Prostate gland (tissue), 2 donors: Measurements from ENCODE around the gene TBC1D16. TPM values are rescaled to one million over a fixed set of nuclear protein-coding genes. Genes with fewer than 3 reads are reported as not detected.

Experiments
- DNase-seq: peaks from one replicate; pipeline ENCODE4 v3.0.0-alpha.2; 2019; ENCODE audit warnings: low spot score
- H3K27ac ChIP-seq, 2 donors: fragments of 200-600 bp; sonication (generic); 2 replicates each; pipeline ENCODE4 v1.5.1; 2017 to 2019
- H3K27me3 ChIP-seq: fragments of 200-600 bp; sonication (generic); replicated peaks from 2 replicates; pipeline ENCODE4 v1.5.1; 2019; ENCODE audit not compliant: insufficient read depth
- H3K36me3 ChIP-seq, 2 donors: fragments of 200-600 bp; sonication (generic); 1 replicate in 1 of 2; 2 replicates in 1 of 2; pipeline versions ENCODE4 v1.5.1 to v1.8.1; 2017 to 2019
- H3K4me1 ChIP-seq: fragments of 200-600 bp; sonication (generic); replicated peaks from 2 replicates; pipeline ENCODE4 v1.5.1; 2019
- H3K4me3 ChIP-seq, 2 donors: fragments of 200-600 bp; sonication (generic); 2 replicates each; pipeline ENCODE4 v1.5.1; 2017 to 2019
- H3K9me3 ChIP-seq: fragments of 200-600 bp; sonication (generic); 2 replicates; pipeline ENCODE4 v1.5.1; 2017
- CTCF ChIP-seq, 4 experiments: fragments of 200-600 bp in 2 of 4; fragments of 450-650 bp in 2 of 4; sonication (generic) in 2 of 4; IDR thresholded peaks; 1 replicate in 3 of 4; 2 replicates in 1 of 4; pipeline ENCODE4 v1.5.1; 2016 to 2019; ENCODE audit warnings: antibody characterized with exemption in 4 of 4, mild to moderate bottlenecking in 2 of 4, moderate library complexity in 2 of 4
- POLR2A ChIP-seq: fragments of 450-650 bp; IDR thresholded peaks from one replicate; pipeline ENCODE4 v1.6.1; 2016; ENCODE audit warnings: antibody characterized with exemption, mild to moderate bottlenecking
- POLR2AphosphoS5 ChIP-seq: sonication (generic); formaldehyde crosslinking; IDR thresholded peaks from one replicate; pipeline ENCODE4 v1.6.1; 2017; ENCODE audit warnings: antibody characterized with exemption
- WGBS: methylation state at CpG from one replicate; pipeline ENCODE4 v1.1.5; 2018; 5-methylcytosine and 5-hydroxymethylcytosine counted together
- intact Hi-C: fragments of 100-400 bp; cut with DNase I; formaldehyde crosslinking; loops from one replicate; pipeline ENCODE4 v1.14.2; 2022
- total RNA-seq, 2 donors: library from RNA; depleted of rRNA; stranded (reverse); fragments of >200 nt; gene quantifications; one replicate each; pipeline ENCODE4 v1.1.0, GENCODE V29; 2016

Gene TBC1D16
- total RNA-seq, 2 donors from 2014 or later: 29.1 to 41.9 TPM

- H3K36me3 ChIP-seq: peaks cover 0 to 4% of the 10 kb centered on the region in 2 donors
- no peak overlapping the region for H3K4me3 ChIP-seq
- 75% methylated on average over 37 of the region's 37 CpGs for WGBS
- H3K27ac ChIP-seq: no peak overlapping the region
- H3K27me3 ChIP-seq: no peaks in the 10 kb centered on the region
- no peak for DNase-seq
- no peaks in the 10 kb centered on the region for H3K4me1 ChIP-seq
- H3K9me3 ChIP-seq: no peaks in the 10 kb centered on the region
- intact Hi-C loops: no loop called here
- TF ChIP-seq CTCF (IDR thresholded peaks at IDR 0.05) (no peak), POLR2AphosphoS5 (no peak), POLR2A (no peak)
These were observed 98.0 kb downstream of the TBC1D16 start for GRCh38 chr17:79937391-79938335.

GRCh38 chr17:79936641-79937381 lies 98.9 kb downstream of the TBC1D16 start:
- 62% methylated on average over 16 of the region's 16 CpGs for WGBS
- Histone ChIP-seq H3K4me1 (no peaks in the 10 kb centered on the region), H3K4me3 (no peak overlapping the region), H3K36me3 (no peaks in the 10 kb centered on the region), H3K9me3 (no peaks in the 10 kb centered on the region), H3K27me3 (no peaks in the 10 kb centered on the region), H3K27ac (no peak overlapping the region)
- TF ChIP-seq POLR2AphosphoS5 (no peak), CTCF (IDR thresholded peaks at IDR 0.05) (no peak), POLR2A (no peak)
- DNase-seq: no peak
- intact Hi-C loops: no loop called here

DNA sequence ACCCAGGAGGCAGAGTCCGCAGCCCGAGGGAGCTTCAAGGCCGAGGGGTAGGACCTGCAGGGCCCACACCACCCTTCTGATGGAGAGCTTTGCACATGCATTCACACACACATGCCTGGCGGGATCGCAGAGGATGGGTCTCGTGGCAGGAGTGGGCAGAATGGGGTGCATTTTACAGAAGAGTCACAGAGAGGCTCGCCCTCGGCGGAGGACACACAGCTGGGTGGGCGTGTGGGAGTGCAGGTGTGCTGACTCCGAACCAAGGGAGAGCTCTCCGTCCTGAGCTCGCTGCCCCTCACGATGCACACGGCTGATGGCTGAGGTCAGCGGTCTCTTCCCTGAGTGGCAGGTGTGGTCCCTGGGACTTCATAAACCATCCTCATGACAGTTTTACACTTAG lies 99.6 kb downstream of the TBC1D16 start:
- Histone ChIP-seq H3K27me3 (no peaks in the 10 kb centered on the region), H3K4me1 (no peaks in the 10 kb centered on the region), H3K9me3 (no peaks in the 10 kb centered on the region), H3K36me3 (no peaks in the 10 kb centered on the region), H3K27ac (no peak overlapping the region), H3K4me3 (no peak overlapping the region)
- no peak for TF ChIP-seq POLR2AphosphoS5
- intact Hi-C loops: no loop called here
- DNase-seq: no peak
- WGBS: 90% methylated on average over 16 of the region's 16 CpGs

DNA sequence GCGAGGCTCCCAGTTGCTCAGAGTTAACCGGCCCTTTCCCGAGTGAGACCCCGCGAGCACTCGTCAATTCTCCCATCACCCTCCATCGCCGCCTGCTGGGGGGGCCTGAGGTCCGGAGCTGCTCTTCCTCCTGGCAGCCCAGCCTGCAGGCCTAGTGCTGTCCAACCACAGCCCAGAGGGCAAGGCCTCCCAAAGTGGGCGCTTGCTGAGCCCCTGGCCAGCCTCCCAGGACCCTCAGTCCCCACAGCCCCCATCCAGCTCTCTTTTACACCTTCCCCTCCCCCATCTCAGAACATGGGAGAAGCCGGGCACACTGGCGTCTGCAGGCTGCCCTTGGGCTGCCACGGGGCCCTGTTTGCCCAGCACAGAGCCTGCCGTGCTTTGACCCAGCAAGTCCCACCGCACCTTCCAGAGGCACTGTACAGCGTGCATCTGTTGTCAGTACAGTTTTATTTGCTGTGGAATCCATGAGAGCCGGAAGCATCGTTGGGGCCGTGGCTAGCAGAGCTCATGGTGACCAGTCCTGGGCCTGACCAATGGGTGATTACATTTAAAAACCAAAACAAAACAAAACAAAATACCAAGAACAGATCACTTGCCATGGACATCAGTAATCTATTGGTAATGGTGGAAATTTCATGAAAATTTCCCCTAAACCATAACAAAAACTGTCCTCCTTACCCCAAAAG lies 100.3 kb downstream of the TBC1D16 start:
- intact Hi-C loops: no loop called here
- Histone ChIP-seq H3K9me3 (no peaks in the 10 kb centered on the region), H3K4me1 (no peaks in the 10 kb centered on the region), H3K27me3 (no peaks in the 10 kb centered on the region), H3K36me3 (no peaks in the 10 kb centered on the region), H3K27ac (no peak overlapping the region), H3K4me3 (no peak overlapping the region)
- DNase-seq: no peak
- WGBS: 63% methylated on average over 19 of the region's 19 CpGs
- TF ChIP-seq CTCF (IDR thresholded peaks at IDR 0.05): no peak

DNA sequence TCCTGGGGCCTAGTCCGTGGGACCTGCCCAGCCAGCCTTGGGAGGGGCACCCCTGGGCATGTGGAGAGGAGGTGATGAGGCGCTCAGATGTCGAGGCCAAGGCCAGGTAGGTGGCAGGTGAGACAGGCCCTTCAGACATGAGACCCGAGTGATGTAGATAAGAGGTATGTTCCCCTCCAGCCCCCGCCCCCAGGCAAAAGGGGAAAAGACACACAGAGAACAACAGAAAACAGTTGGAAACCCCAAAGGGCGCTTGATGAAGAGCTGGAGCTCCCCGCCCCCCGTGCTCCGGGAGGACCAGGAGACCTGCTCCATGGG lies 101.1 kb downstream of the TBC1D16 start:
- 82% methylated on average over 9 of the region's 9 CpGs for WGBS
- Histone ChIP-seq H3K4me1 (no peaks in the 10 kb centered on the region), H3K9me3 (no peaks in the 10 kb centered on the region), H3K27ac (no peak overlapping the region), H3K4me3 (no peak overlapping the region), H3K27me3 (no peaks in the 10 kb centered on the region), H3K36me3 (no peaks in the 10 kb centered on the region)
- no peak for TF ChIP-seq CTCF (IDR thresholded peaks at IDR 0.05)
- no peak for TF ChIP-seq POLR2AphosphoS5
- TF ChIP-seq POLR2A: no peak
- no peak for DNase-seq
- intact Hi-C loops: no loop called here
